ENCODE measurements around the gene ANKRD12.

The ANKRD12 gene

DNA sequence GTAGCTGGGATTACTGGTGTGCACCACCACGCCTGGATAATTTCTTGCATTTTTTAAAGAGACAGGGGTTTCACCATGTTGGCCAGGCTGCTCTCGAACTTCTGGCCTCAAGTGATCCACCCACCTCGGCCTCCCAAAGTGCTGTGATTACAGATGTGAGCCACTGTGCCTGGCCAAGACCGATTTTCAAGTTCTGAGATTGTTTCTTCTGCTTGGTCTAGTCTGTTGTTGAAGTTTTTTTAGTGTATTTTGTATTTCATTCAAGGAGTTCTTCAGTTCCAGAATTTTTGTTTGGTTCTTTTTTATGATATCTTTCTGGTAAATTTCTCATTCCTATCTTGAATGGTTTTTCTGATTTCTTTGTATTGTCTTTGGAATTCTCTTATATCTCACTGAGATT, 96.4 kb downstream of the ANKRD12 start:
- no peak for DNase-seq (ENCODE audit: low read depth in 2 of 2)

DNA sequence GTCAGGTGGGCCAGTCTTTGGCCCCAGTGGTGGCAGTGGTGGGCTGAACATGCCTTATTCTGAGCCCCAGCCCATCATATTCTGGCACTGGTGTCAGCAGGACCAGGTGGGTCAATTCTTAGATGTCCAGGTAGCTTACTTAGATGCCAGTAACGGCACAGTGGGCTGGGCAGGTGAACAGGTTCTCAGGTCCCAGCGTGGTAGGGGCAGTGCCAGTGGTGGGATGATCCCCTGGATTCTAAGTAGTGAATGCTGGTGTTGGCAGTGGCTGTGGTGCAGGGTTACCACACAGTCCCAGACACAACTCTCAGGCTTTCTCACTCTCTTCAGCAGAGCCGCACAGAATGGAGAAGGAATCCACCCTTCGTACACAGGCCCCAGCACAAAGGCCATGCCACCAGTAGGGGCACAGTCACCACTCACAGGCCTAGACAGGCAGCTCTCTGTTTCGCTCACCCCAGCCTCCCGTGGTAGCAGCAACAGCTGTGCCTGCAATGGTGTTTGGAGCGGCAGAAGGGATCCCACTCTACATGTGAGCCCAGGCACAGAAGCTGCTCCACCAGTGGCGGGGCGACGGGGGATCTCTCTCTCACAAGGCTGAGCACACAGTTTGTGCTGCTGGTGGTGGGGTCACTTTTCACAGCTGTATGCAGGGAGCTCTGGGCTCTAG, 97.3 kb downstream of the ANKRD12 start:
- no peak for DNase-seq (ENCODE audit: low read depth in 2 of 2)

DNA sequence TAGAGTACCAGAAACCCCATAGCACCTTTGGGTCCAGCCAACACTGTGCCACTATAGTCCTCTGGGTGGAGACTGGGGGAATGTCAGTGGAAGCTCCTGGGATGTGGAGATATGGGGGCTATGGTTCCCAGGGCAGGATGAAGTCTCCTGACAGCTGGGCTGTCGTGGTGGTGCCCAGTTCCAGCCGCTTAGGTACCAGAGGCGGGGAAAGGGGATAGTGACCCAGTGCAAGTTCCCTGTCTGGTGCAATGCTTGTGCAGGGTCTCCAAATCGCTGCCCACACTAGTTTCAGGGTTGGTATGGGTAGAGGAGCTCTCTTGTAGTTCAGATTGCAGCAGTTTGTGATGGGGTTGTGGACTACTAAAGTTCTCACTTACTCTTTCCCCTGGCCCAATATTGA, 97.9 kb downstream of the ANKRD12 start:
- no peak for DNase-seq (ENCODE audit: low read depth in 2 of 2)

DNA sequence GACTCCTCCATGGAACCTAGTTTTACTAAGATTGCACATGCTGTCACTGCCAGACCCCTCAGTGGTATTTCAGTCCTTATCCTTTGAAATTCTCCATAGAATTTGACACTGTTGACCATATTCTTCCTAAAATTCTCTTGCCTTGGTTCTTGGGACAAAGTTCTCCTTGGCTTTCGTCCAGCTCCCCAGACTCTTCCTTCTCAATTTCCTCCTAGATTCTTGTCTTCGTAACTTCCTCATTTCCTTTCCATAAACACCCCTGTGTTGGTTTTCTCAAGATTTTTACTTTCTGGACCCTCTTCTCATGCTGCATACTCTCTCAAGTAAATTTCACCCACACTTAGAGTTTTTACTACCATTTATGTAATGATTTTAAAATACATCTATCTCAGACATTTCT, 101.4 kb downstream of the ANKRD12 start:
- DNase-seq (ENCODE audit: low read depth in 2 of 2): no peak

DNA sequence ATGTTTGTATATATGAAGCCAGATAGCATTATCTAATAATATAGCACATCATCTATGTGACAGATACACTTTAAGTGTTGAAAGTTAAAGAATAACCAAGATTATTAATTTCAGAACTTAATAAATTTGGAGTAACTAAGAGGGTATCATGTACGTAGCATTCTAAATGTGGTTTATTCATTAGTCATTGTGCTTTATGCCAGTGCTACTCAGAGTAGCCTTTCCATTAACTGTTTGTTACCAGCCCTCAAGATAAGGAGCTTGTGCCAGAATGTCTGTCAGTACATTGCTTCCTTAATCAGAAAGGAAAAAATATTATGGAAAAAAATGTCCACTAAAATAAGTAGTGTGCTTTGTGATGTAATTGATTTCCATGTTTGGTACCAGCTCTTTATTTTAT, 103.1 kb downstream of the ANKRD12 start:
- no peak for DNase-seq (ENCODE audit: low read depth in 2 of 2)

DNA sequence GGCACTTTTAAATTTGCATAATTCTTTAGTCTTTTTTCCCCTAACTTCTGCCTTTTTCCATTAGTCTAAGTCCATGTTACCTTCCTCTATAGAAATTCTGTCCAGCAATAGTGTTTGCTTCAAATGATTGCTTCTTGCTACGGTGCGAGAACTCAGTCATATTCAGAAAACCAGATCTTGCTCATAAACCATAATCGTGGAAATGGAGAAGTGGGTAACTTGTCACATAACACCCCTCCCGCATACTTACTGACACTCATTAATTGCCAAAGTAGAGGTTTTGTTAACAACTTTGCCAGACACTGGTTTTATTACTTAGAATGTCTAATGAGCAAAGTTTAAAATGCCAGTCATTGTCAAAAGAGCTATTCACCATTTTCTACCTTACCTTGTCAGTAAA, 103.7 kb downstream of the ANKRD12 start:
- no peak for DNase-seq (ENCODE audit: low read depth in 2 of 2)

DNA sequence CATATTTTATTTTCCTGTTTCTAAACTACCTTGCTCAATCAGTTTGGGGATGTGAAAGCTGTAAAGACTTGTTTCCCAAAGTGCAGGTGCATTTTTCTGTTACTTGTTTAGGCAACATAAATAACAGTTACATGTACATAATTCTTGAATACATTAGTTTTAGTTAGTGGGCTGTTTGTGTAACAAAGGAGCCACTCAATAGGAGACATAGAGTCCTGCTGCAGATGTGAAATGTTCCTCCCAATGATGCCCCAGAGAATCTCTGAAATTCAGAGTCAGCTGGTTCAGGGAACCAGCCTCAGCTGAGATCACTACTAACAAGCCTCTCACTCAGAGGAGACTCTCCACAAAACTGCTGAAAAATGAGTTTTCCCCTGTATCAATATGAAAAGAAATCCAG, 106.4 kb downstream of the ANKRD12 start:
- no peak for DNase-seq (ENCODE audit: low read depth in 2 of 2)

DNA sequence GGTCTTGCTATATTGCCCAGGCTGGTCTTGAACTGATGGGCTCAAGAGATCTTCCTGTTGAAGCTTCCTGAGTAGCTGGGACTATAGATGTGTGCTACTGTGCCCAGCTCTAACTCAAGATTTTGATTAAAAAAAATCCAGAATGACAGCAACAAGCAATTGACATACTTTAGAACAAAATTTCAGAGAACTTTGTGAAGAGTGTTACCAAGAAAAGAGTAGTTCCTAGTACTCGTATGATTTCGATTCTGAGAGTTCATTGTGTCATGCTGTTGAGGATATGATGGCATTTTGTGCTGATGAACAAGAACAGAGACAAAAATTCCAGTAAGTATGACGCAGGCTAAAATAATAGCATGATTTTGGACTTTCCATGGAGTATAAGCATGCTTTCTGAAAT, 107.8 kb downstream of the ANKRD12 start:
- no peak for DNase-seq (ENCODE audit: low read depth in 2 of 2)

DNA sequence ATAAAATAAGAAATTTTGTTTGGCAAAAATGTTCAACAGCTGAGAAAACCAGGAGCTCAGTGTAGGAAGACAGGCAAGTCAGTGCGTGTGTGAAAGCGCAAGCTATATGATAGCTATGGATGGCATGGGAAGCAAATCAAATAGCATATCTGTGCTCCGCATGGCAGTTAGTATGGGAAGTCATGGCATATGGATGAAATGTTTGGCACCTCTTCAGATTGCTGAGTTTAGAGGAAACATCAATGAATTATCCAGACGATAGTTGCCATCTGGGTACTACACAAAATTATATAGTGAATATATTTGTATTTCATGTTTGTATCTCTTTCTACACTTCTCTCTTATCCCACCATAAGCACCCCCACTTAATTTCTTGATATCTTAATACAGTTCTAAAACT, 112.1 kb downstream of the ANKRD12 start:
- no peak for DNase-seq (ENCODE audit: low read depth in 2 of 2)

DNA sequence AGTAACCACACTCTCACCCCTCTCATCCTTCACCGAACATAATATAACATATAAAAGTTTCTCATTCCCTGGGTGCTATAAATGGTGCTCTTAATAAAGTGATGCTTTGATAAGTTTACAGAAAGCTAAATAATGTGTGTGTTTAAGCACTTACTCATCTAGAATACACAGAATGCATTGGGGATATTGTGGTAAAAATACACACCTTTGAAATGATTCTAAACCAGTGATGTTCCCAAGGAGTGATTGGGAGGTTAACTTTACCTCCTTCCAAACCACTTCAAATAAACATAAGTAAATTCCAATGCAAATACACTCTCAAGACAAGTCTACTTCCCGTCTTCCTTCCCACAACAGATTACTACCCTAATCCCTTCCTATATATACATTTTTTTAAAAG, 112.7 kb downstream of the ANKRD12 start:
- no peak for DNase-seq (ENCODE audit: low read depth in 2 of 2)

DNA sequence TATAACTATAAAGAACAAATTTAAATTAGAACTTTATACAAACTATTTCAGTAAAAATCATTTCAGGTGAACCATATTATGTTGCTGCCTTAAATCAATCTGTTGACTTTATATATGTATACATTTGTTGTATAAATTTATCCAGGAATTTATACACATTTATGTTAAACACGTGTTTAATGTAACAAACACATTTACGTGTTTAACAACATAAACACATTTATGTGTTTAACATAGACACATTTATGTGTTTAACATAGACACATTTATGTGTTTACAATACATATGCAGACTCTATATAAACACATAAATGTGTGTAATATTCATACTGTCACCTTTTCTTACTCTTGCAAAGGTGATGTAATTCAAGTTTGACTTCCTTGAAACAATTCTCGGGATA, 122.6 kb downstream of the ANKRD12 start:
- no peak for DNase-seq (ENCODE audit: low read depth in 2 of 2)

DNA sequence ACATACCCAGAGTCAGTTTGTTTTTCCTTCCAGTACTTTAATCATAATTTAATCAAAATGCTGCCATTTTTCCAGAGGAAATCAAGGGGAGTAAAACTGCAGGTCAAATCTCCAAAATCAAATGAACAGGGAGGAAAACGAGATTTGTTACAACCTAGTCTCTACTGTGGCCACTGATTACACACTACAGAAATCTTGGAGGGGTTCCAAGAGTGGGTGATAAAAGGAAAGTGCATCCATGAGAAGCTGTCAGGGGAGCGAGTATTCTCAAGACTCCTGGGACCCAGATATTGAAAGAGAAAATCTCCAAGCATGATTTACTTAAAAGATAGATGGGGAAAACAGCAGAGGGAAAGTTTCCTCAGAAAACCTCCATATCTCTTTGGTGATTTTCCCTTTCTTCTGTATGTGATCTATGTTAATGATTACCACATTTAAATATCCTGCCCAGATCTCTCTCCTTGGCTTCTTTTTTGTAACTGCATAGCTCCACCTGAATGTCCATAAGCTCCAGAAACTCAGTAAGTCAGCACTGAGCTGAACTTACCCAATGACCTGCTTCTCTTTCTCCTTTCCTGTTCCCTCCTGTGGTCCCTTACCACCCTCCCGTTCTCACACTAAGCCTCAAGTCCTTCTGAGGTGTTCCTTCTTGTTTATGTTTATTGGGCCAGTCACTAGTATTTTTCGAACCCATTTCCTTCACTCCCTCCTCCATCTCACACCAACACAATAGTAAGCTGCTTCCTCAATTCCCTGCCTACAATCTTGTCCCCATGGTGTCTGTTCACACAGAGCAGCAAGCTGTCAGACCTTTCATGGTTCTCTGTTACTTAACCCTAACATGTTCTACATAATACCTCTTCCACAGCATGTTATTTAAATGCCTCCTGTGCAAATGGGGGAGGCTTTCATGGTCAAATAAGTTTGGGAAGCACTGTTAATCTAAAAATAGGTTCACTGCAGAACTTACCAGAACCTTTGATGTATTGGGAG, 124.1 kb downstream of the ANKRD12 start:
- no peak for DNase-seq (ENCODE audit: low read depth in 2 of 2)

DNA sequence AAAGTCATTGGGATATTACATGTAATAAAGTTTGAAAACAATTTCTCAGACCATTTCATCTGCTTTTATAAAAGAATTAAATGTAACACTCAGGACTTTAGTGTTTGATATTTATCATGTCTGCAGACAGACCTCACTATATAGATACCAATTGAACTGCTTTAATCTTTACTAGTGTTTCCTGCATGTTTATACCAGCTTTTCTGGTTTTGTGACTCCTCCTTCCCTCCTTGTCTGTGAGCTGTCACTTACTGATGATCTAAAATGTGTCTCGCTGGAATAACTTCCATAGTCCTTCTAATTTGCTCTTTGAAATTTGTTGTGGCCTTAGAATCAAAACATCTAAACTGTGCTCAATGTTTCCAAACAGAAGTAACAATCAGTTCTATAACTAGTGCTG, 126.7 kb downstream of the ANKRD12 start:
- DNase-seq (ENCODE audit: low read depth in 2 of 2): no peak

DNA sequence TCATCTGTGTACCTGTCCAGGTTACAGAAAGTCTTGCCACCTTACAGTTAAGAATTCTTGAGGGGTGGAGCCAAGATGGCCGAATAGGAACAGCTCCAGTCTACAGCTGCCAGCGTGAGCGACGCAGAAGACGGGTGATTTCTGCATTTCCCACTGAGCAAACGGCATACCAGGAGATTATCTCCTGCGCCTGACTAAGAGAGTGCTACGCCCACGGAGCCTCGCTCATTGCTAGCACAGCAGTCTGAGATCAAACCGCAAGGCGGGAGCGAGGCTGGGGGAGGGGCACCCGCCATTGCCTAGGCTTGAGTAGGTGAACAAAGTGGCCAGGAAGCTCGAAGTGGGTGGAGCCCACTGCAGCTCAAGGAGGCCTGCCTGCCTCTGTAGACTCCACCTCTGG, 128.2 kb downstream of the ANKRD12 start:
- DNase-seq (ENCODE audit: low read depth in 2 of 2): peak in 1 of 2 donors; percentile 4

DNA sequence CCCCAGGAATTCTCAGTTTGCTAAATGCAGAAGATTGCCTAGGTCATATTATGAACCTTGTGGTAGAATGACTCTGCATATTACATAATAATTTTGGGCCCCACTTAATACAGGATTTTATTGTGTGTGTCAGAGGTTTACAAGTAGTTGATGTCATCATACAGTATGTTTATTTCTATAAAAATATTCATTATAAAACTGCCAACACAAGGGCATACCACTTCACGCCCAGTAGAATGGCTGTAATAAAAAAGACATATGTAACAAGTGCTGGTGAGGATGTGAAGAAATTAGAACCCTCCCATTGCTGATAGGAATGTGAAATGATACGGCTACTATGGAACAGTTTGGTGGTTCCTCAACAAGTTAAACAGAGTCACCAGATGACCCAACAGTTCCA, 136.6 kb downstream of the ANKRD12 start:
- DNase-seq (ENCODE audit: low read depth in 2 of 2): no peak

DNA sequence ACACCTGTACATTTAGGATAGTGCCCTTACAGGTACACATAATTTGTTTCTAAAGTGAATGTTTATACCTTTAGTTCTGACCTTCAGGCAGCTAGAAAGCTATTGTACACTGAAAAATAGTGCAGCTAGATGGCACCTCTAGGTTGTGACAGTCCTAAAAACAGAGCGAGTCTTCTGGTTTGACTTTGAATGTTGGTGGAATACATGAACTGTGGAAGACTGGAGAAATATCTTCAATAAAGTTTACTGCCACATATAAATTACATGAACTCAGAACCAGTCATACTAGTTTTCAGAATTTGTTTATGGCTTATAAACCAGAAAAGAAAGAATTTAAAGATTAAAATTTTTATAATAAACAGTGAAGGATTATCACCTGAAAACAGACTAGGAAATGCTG, 139.3 kb downstream of the ANKRD12 start:
- no peak for DNase-seq (ENCODE audit: low read depth in 2 of 2)

DNA sequence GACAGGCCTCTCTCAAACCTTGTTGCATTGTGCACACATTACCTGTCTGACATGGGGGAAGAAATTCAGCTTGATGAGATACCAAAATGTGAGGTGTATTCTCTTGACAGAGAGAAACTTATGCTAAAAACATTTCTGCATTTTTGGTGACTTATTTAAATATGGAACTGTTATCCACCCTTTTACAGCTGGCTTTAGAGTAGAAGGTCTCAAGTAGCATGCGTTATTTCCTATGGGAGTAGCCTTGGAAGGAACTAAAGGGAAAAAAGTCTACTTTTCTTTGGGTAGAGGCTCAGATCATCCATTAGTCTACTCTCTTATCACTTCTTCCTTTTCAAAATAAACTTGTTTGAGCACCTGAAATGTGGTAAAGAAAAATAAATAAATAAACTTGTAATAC, 141.4 kb downstream of the ANKRD12 start:
- DNase-seq (ENCODE audit: low read depth in 2 of 2): no peak

DNA sequence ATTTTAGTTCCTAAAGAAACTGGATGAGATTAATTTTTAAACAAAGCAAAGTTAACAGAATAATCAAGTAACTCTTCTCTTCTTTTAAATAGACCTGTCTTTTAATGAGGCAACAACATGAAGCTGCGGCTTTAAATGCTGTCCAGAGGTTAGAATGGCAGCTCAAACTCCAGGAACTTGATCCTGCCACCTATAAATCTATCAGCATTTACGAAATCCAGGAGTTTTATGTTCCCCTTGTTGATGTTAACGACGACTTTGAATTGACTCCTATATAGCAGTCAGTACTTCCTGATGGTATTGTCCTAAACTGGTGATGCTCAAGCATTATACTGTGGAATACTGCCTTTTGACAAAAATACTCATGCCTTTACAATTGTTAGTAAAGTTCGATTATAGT, 144.3 kb downstream of the ANKRD12 start:
- no peak for DNase-seq (ENCODE audit: low read depth in 2 of 2)

DNA sequence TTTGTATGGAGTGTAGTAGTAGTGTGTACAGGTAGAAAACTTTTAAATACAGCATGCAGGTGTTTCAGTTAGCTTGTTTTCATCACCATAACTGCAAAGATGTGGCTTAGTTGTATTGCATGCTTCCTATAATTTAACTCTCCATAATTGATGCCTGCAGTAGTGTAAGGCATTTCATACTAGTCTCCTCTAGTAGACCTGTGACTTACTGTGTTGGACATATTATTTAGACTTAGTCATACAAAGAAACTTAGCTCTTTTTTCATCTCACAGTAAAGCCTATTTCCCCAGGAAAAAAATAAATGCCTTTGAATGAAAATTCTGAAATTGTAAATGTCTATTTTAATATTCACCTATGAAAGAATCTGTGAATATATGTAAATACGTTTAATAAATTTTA, 145.2 kb downstream of the ANKRD12 start:
- DNase-seq (ENCODE audit: low read depth in 2 of 2): no peak

DNA sequence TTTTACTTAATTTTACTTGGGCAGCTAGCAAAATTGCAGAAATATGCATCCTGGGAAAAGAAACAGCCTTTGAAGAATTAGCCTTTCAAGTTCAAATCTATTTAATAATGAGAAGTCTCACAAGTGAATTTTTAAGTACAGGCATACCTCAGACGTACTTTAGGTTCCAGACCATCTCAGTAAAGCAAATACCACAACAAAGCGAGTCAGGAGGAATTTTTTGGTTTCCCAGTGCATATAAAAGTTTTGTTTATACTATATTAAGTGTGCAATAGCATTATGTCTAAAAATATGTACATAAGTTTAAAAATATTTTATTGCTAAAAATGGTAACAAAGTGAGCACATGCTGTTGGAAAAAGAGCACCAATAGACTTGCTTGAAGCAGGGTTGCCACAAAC, 147.2 kb downstream of the ANKRD12 start:
- no peak for DNase-seq (ENCODE audit: low read depth in 2 of 2)

DNA sequence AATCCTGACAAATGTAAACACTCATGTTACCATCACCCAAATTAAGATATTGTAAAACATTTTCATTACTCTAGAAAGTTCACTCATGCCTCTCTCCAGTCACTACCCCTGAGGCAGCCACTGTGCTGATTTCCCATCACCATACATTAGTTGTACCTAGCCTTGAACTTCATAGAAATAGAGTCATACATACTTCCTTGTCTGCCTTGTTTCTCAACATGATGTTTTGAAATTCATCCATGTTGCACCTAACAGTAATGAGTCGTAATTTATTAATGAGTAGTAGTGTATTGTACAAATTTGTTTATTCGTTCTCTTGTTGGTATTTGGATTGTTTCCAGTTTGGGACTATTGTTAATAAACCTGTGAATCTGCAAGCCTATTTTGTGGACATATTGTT, 149.0 kb downstream of the ANKRD12 start:
- no peak for DNase-seq (ENCODE audit: low read depth in 2 of 2)

DNA sequence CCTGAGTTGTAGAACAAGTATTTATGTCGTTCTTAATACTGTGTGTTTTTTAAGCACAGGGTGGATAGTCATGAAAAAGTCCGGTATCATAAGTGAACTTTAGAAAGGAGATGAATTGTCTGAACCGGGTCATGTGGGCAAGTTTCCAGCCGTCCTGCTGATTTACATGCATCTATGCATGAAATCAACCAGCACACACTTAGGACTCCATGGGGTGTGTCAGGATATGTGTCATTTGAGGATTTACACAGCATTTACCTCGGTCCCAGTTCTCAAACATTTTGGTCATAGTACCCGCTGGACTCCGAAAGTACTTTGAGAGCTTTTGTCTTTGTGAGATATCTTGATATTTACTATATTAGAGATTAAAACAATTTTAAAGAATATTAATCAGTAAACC, 150.5 kb downstream of the ANKRD12 start:
- DNase-seq (ENCODE audit: low read depth in 2 of 2): no peak

DNA sequence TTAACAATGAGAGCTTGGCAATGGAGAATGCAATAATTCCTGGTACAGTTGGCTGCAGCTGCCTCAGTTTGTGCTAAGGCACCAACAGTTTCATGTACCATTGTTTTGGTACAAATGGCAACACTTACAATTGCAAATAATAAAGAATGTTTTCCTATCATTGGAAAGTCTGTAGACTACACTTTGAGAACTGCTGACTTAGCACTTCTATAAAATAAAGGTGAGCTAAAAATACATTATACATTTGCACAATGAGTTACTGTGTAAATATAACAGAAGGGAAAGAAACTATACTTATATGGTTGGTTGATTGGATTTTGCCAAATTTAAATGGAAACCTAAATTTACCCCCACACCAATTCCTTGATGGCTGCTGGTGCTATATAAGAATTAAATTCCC, 153.1 kb downstream of the ANKRD12 start:
- DNase-seq (ENCODE audit: low read depth in 2 of 2): no peak

Data from stimulated activated CD4-positive, alpha-beta T cell treated with anti-CD3 and anti-CD28 coated beads, Interleukin-15, amount 100 ng/mL, for 48 hours (primary cell).